PFSK-1 (cell line): Measurements from ENCODE around the gene GALNT9.

Source experiments
- POLR2AphosphoS5 ChIP-seq: IDR thresholded peaks from 2 replicates; pipeline ENCODE4 v1.6.1; 2012; ENCODE audit warnings: low read depth, mild to moderate bottlenecking, control low read depth, low read length, moderate library complexity
- SIN3A ChIP-seq: IDR thresholded peaks from 2 replicates; pipeline ENCODE4 v1.6.1; 2012; ENCODE audit warnings: mild to moderate bottlenecking, low read length, moderate library complexity, borderline replicate concordance; ENCODE audit not compliant: insufficient read depth
- TF ChIP-seq, protein P1 (sequence below), 2 experiments: IDR thresholded peaks; 2 replicates each; pipeline versions ENCODE4 v1.6.1 to v1.8.0; 2011 to 2012; ENCODE audit warnings: low read depth in 2 of 2, low read length in 2 of 2, control low read depth in 1 of 2, inconsistent platforms in 1 of 2, mild to moderate bottlenecking in 1 of 2, moderate library complexity in 1 of 2; ENCODE audit not compliant: insufficient read depth in 1 of 2

DNA sequence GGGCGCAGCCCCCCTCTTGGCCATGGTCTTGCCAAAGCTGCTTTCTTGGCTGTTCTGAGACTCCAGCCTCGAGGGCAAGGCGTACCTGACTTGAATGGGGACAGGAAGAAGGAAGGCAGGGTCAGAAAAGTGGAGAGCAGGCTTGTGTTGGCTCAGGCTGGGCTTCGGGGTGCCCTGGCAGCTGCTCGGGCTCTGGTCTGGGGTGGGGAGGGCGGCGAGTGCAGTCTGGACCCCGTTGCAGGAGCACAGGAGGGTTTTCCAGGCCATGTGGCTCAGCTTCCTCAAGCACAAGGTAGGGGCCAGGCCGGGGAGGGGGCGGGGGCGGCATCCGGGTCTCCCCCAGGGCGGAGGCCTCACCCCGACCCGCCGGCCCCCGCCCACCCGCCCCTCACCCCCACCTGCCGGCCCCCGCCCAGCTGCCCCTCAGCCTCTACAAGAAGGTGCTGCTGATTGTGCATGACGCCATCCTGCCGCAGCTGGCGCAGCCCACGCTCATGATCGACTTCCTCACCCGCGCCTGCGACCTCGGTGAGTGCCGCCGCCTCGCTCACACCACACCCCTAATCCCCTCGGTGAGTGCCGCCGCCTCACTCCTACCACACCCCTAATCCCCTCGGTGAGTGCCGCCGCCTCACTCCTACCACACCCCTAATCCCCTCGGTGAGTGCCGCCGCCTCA is 180.9 kb downstream of the GALNT9 start:
- no peak for TF ChIP-seq SIN3A
- TF ChIP-seq, protein P1, sequence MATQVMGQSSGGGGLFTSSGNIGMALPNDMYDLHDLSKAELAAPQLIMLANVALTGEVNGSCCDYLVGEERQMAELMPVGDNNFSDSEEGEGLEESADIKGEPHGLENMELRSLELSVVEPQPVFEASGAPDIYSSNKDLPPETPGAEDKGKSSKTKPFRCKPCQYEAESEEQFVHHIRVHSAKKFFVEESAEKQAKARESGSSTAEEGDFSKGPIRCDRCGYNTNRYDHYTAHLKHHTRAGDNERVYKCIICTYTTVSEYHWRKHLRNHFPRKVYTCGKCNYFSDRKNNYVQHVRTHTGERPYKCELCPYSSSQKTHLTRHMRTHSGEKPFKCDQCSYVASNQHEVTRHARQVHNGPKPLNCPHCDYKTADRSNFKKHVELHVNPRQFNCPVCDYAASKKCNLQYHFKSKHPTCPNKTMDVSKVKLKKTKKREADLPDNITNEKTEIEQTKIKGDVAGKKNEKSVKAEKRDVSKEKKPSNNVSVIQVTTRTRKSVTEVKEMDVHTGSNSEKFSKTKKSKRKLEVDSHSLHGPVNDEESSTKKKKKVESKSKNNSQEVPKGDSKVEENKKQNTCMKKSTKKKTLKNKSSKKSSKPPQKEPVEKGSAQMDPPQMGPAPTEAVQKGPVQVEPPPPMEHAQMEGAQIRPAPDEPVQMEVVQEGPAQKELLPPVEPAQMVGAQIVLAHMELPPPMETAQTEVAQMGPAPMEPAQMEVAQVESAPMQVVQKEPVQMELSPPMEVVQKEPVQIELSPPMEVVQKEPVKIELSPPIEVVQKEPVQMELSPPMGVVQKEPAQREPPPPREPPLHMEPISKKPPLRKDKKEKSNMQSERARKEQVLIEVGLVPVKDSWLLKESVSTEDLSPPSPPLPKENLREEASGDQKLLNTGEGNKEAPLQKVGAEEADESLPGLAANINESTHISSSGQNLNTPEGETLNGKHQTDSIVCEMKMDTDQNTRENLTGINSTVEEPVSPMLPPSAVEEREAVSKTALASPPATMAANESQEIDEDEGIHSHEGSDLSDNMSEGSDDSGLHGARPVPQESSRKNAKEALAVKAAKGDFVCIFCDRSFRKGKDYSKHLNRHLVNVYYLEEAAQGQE (IDR thresholded peaks at IDR 0.05; ENCODE audit: insufficient read depth in 1 of 2, low read depth in 2 of 2, low read length in 2 of 2): no peak
- TF ChIP-seq POLR2AphosphoS5: no peak
